Natural killer cell (primary cell): ENCODE measurements around the gene DPYD. TPM values are rescaled to one million over a fixed set of nuclear protein-coding genes. Genes with fewer than 3 reads are reported as not detected.

Experiments
- ATAC-seq, 3 donors: fragments of 150-1000 bp in 2 of 3; fragments of 200-7000 bp in 1 of 3; cut with Tn5 transposase; 1 replicate in 1 of 3; 2 replicates in 2 of 3; pipeline ENCODE4 v1.10.0; 2021; ENCODE audit warnings: mild to moderate bottlenecking in 2 of 3, moderate library complexity in 2 of 3
- DNase-seq, 2 donors: peaks; one replicate each; pipeline versions ENCODE4 v3.0.0 to v3.0.0-alpha.2; 2013 to 2021; ENCODE audit warnings: mixed read lengths in 1 of 2
- H3K27ac ChIP-seq: one replicate; pipeline ENCODE4 v1.5.1; 2013; ENCODE audit warnings: mild to moderate bottlenecking, low read length
- H3K27me3 ChIP-seq: one replicate; pipeline ENCODE4 v1.6.1; 2013; ENCODE audit warnings: low read length; ENCODE audit not compliant: control insufficient read depth, insufficient read depth
- H3K36me3 ChIP-seq: one replicate; pipeline ENCODE4 v1.6.1; 2013; ENCODE audit warnings: low read length; ENCODE audit not compliant: control insufficient read depth, insufficient read depth
- H3K4me1 ChIP-seq: one replicate; pipeline ENCODE4 v1.6.1; 2013; ENCODE audit warnings: low read length; ENCODE audit not compliant: control insufficient read depth, insufficient read depth
- H3K4me3 ChIP-seq: one replicate; pipeline ENCODE4 v1.5.1; 2013; ENCODE audit warnings: low read length
- H3K9me3 ChIP-seq: one replicate; pipeline ENCODE4 v1.6.1; 2013; ENCODE audit warnings: low read length; ENCODE audit not compliant: control insufficient read depth, insufficient read depth
- H3K27ac Mint-ChIP-seq, 2 donors: one replicate each; pipeline ENCODE4 v1.8.0; 2022; ENCODE audit warnings: mild to moderate bottlenecking in 2 of 2, mixed read lengths in 2 of 2, moderate library complexity in 1 of 2
- H3K27me3 Mint-ChIP-seq, 2 donors: one replicate each; pipeline ENCODE4 v1.8.0; 2022; ENCODE audit warnings: low read depth in 2 of 2, mixed read lengths in 2 of 2
- H3K36me3 Mint-ChIP-seq: one replicate; pipeline ENCODE4 v1.8.0; 2022; ENCODE audit warnings: mixed read lengths
- H3K4me1 Mint-ChIP-seq, 2 donors: one replicate each; pipeline ENCODE4 v1.8.0; 2022; ENCODE audit warnings: mixed read lengths in 2 of 2
- H3K4me3 Mint-ChIP-seq: one replicate; pipeline ENCODE4 v1.8.0; 2022; ENCODE audit warnings: mild to moderate bottlenecking, moderate library complexity, mixed read lengths
- H3K9me3 Mint-ChIP-seq, 2 donors: one replicate each; pipeline ENCODE4 v1.8.0; 2022; ENCODE audit warnings: mixed read lengths in 2 of 2
- WGBS: methylation state at CpG from one replicate; pipeline ENCODE4 v1.1.7; 2013; ENCODE audit warnings: missing lambda C conversion rate; ENCODE audit not compliant: insufficient coverage; 5-methylcytosine and 5-hydroxymethylcytosine counted together
- intact Hi-C: fragments of 100-400 bp; cut with micrococcal nuclease; formaldehyde crosslinking; loops from one replicate; pipeline ENCODE4 v1.14.2; 2022
- total RNA-seq, 4 donors: library from RNA; stranded (reverse); fragments of 120-200 nt in 1 of 4; gene quantifications; one replicate each; pipeline versions ENCODE4 v1.2.3 to v1.2.4, GENCODE V29; 2013 to 2022
- TF ChIP-seq, protein P1 (sequence below): fragments of 200-600 bp; IDR thresholded peaks from one replicate; pipeline ENCODE4 v1.8.0; 2022; ENCODE audit warnings: antibody characterized with exemption

DPYD gene
- total RNA-seq, 3 donors from 2014 or later (not counting 1 experiment from before 2014, with no cell fraction given), result 56.6 to 66.7 (median 56.9) TPM

DNA sequence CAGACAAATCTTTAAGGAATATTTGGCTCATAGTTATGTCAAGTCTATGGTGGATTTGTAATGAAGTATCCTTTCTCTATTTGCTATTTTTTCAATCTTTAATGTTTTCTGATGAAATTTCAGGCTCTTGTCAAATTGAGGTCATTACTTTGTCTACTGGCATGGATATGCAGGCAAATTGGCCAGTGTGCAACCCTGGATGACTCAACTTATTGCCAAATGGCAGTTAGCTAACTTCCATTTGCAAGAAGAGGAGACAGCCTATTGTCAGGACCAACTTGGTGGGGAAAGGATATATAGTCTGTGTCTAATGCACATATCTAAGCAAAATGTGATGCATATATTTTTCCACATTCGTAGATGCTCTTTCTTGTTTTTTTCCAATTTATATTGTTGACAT lies 668.8 kb downstream of the DPYD start:
- Mint-ChIP-seq H3K4me3 (no peak overlapping the region), H3K36me3 (no peaks in the 10 kb centered on the region), H3K27ac (no peak overlapping the region), H3K4me1 (no peaks in the 10 kb centered on the region), H3K9me3 (no peaks in the 10 kb centered on the region), H3K27me3 (no peaks in the 10 kb centered on the region)
- ATAC-seq (no peak), DNase-seq (no peak)
- Histone ChIP-seq H3K9me3 (no peaks in the 10 kb centered on the region), H3K4me1 (no peaks in the 10 kb centered on the region), H3K27me3 (no peaks in the 10 kb centered on the region), H3K27ac (no peak overlapping the region), H3K36me3 (no peaks in the 10 kb centered on the region), H3K4me3 (no peak overlapping the region)
- 50% methylated on average over 1 of the region's 1 CpG for WGBS
- intact Hi-C loops, result no loop called here
- TF ChIP-seq, protein P1, sequence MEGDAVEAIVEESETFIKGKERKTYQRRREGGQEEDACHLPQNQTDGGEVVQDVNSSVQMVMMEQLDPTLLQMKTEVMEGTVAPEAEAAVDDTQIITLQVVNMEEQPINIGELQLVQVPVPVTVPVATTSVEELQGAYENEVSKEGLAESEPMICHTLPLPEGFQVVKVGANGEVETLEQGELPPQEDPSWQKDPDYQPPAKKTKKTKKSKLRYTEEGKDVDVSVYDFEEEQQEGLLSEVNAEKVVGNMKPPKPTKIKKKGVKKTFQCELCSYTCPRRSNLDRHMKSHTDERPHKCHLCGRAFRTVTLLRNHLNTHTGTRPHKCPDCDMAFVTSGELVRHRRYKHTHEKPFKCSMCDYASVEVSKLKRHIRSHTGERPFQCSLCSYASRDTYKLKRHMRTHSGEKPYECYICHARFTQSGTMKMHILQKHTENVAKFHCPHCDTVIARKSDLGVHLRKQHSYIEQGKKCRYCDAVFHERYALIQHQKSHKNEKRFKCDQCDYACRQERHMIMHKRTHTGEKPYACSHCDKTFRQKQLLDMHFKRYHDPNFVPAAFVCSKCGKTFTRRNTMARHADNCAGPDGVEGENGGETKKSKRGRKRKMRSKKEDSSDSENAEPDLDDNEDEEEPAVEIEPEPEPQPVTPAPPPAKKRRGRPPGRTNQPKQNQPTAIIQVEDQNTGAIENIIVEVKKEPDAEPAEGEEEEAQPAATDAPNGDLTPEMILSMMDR, result no peak

DNA sequence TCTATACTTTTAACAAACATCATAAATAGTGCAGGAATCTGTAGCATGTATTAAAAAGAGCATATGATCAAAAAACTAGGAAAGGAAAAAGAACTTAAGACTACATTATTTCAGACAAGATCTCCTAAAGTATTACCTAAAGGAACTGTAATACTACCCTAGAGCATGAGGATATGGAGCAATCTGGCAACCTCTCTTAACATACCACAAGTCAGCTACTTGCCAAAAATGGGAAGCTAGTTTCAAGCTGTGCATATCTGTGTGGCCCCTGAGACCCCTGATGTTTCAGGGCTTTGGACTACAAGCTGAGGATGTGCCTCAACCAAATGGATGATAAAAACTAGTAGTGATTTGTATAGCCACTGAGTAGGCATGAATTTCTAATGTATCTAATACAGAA lies 673.6 kb downstream of the DPYD start:
- Mint-ChIP-seq H3K4me3 (no peak overlapping the region), H3K36me3 (no peaks in the 10 kb centered on the region), H3K27me3 (no peaks in the 10 kb centered on the region), H3K9me3 (no peaks in the 10 kb centered on the region), H3K4me1 (no peaks in the 10 kb centered on the region), H3K27ac (no peak overlapping the region)
- H3K27me3 ChIP-seq, result no peaks in the 10 kb centered on the region
- DNase-seq (no peak), ATAC-seq (no peak)
- no peak overlapping the region for H3K4me3 ChIP-seq
- H3K9me3 ChIP-seq, result no peaks in the 10 kb centered on the region
- H3K36me3 ChIP-seq, result no peaks in the 10 kb centered on the region
- H3K27ac ChIP-seq, result no peak overlapping the region
- intact Hi-C loops, result no loop called here
- H3K4me1 ChIP-seq, result no peaks in the 10 kb centered on the region
- TF ChIP-seq, protein P1, result no peak

DNA sequence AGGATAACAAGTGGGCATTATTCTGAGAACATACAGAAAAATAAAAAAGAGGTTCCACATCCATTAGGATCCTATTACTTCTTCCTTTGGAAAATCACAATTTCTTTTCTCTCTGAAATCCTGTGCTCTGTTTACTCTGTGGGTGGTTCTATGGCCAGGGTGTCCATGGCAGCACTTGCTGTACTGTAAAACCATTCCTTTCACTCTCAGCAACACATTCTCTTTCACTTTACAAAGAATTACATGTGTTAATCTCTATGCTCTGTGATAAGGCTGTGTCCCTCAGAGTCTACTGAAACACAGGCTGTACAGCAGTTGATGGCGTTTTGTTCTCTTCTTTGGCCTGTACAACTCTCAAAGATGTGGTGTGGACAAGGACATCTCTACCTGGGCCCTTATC lies 675.2 kb downstream of the DPYD start:
- Histone ChIP-seq H3K4me1 (no peaks in the 10 kb centered on the region), H3K27me3 (no peaks in the 10 kb centered on the region), H3K36me3 (no peaks in the 10 kb centered on the region), H3K9me3 (no peaks in the 10 kb centered on the region), H3K27ac (no peak overlapping the region), H3K4me3 (no peak overlapping the region)
- ATAC-seq (no peak), DNase-seq (no peak)
- Mint-ChIP-seq H3K4me1 (no peaks in the 10 kb centered on the region), H3K36me3 (no peaks in the 10 kb centered on the region), H3K4me3 (no peak overlapping the region), H3K9me3 (no peaks in the 10 kb centered on the region), H3K27me3 (no peaks in the 10 kb centered on the region), H3K27ac (no peak overlapping the region)
- WGBS, result 47% methylated on average over 1 of the region's 1 CpG
- intact Hi-C loops, result no loop called here
- TF ChIP-seq, protein P1, result no peak

DNA sequence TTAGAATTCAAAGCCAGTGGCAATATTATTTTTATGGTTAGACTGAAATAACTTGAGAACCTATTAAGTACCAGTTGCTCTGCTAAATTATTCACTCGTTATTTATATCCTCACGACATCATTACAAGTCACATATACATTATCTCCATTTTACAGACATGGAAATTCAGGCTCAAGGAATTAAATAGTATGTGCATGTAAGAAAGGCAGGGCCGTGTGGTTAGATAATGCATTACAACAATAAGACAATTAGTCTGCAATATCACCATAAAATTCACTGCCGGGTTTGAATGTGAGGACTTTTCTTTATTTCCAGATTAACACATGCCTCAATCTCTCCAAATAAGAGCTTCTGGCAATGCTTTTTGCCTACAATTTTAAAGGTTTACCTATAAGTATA lies 675.8 kb downstream of the DPYD start:
- Mint-ChIP-seq H3K4me3 (no peak overlapping the region), H3K9me3 (no peaks in the 10 kb centered on the region), H3K27me3 (no peaks in the 10 kb centered on the region), H3K36me3 (no peaks in the 10 kb centered on the region), H3K27ac (no peak overlapping the region), H3K4me1 (no peaks in the 10 kb centered on the region)
- Histone ChIP-seq H3K9me3 (no peaks in the 10 kb centered on the region), H3K36me3 (no peaks in the 10 kb centered on the region), H3K4me1 (no peaks in the 10 kb centered on the region), H3K27ac (no peak overlapping the region), H3K27me3 (no peaks in the 10 kb centered on the region), H3K4me3 (no peak overlapping the region)
- WGBS, result no CpG with 5 or more reads among the region's 4 CpGs
- TF ChIP-seq, protein P1, result no peak
- no peak for ATAC-seq
- intact Hi-C loops, result no loop called here
- no peak for DNase-seq
